ENCODE results near the gene S100A8.
"Not testable (repeated sequence)": the region's sequence is repeated elsewhere in the genome, so short reads cannot be mapped to it uniquely, and the experiment has no call there.

The S100A8 gene

DNA sequence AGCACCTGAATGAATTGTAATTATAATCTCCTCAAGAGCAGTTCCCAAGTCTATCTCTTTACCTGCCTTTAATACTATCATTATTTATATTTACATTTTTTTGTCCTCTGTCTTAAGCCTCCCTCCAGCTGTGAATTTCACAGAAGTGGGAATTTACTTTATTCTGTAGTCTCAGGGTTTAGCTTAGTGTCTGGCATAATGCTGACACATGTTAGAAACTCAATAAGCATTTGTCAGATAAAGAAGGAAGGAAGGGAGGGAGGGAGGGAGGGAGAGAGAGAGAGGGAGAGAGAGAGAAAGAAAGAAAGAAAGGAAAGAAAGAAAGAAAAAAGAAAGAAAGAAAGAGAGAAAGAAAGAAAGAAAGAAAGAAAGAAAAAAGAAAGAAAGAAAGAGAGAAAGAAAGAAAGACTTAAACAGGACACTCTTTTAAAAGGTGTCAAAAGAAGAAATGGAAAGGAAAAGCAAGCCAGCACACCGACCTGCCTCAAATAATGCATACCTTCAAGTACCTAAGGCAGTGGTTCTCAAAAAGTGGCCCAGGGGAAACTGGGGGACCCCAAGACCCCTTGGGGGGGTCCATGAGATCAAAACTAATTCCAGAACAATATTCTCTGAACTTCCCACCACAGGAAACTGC is 40.4 kb downstream of the S100A8 start:
- H3K4me3 ChIP-seq (ENCODE audit: low read depth, low read length), result no peak overlapping the region
- TF ChIP-seq, protein P1, sequence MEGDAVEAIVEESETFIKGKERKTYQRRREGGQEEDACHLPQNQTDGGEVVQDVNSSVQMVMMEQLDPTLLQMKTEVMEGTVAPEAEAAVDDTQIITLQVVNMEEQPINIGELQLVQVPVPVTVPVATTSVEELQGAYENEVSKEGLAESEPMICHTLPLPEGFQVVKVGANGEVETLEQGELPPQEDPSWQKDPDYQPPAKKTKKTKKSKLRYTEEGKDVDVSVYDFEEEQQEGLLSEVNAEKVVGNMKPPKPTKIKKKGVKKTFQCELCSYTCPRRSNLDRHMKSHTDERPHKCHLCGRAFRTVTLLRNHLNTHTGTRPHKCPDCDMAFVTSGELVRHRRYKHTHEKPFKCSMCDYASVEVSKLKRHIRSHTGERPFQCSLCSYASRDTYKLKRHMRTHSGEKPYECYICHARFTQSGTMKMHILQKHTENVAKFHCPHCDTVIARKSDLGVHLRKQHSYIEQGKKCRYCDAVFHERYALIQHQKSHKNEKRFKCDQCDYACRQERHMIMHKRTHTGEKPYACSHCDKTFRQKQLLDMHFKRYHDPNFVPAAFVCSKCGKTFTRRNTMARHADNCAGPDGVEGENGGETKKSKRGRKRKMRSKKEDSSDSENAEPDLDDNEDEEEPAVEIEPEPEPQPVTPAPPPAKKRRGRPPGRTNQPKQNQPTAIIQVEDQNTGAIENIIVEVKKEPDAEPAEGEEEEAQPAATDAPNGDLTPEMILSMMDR (IDR thresholded peaks at IDR 0.05; ENCODE audit: borderline replicate concordance, insufficient read depth, low read depth, low read length), result no peak

DNA sequence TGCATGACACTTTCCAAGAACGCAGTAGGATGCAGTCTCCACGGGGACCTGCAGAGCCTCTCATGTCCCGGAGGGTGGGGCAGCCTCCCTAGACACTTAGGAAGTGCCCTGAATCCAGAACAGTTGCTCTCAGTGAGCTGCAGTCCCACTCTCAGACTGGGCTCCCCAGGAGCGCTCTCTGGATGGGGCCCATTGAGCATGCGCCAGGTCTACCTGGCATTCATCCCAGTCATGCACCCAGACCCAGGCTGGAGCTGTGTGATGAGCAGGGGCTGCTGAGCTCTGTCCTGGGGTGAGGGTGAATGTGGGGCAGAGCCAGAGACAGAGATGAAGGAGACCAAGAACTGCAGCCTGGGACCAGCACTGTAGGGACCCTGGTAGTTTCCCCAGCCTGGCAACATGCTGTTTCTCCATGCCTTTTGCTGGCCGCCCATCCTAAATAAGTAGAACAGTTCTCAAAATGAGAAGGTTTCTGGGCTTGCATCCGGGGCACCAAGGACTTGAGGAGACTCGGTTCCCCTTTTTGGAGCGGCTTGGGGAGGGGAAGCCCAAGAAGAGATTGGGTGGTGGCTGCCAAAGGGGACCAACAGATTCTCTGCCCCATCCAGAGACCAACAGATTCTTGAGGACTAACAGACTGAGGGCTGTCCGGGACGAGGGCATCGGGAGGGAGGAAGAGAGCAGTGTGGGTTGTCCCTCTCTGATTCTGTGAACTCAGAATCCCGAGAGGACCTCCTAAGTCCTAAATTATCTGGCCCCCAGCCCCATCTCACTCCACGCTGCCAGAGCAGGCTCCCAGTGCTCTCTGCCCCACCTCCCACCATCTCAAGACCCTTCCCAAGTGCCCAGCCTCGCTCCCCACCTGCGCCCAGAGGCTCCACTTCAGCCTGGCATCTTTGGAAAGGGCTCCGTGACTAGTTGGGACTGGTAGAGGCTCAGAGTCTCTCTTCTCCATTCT is 41.2 kb downstream of the S100A8 start:
- TF ChIP-seq, protein P1 (IDR thresholded peaks at IDR 0.05; ENCODE audit: borderline replicate concordance, insufficient read depth, low read depth, low read length), result no peak
- H3K4me3 ChIP-seq (ENCODE audit: low read depth, low read length), result no peak overlapping the region

DNA sequence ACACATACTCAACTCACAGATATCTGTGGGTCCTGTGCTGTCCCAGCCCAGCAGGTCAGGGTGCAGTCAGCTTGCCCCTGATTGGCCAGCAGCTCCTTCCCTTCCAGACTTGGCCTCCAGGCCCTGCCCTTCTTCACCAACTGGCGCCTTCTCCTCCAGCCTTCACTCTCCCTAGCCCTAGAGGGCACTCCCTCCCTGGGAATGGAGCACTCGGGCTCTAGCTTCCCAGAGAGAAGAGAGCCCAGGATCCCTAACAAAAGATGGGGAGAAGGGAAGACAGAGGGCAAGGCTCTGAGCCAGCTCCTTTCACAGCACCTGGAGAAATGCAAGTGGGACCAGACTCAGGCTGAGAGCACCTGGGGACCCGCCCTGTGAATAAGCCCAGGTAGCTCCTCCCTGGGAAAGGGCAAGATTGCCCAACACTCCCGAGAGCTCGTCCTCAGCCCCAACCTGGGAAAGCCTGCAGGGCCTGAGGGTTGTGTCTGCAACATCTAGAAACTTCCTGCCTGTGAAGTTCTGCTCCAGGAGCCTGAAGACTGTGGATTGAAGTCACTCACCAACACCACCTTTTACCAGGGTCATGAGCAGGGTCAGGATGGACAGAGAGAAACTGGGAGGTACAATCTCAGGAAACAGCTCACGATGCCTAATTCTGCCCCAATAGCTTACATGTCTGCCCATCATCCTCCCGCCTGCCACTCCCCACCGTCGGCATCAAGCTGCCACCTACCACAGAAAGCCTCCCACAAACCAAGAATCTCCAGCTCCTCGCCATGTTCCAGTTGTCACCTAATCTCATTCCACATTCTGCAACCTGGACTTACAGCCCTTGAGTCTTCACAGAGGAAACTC is 42.1 kb downstream of the S100A8 start, which contains the start of gene PGLYRP4:
Gene PGLYRP4 (minus strand): TSS at position 331 of the 852 bp plus-strand sequence. CDS start 909 bp downstream, outside the sequence.
- TF ChIP-seq, protein P1 (IDR thresholded peaks at IDR 0.05; ENCODE audit: borderline replicate concordance, insufficient read depth, low read depth, low read length), result no peak
- no peak within 1 kb of the TSS for H3K4me3 ChIP-seq (ENCODE audit: low read depth, low read length)

DNA sequence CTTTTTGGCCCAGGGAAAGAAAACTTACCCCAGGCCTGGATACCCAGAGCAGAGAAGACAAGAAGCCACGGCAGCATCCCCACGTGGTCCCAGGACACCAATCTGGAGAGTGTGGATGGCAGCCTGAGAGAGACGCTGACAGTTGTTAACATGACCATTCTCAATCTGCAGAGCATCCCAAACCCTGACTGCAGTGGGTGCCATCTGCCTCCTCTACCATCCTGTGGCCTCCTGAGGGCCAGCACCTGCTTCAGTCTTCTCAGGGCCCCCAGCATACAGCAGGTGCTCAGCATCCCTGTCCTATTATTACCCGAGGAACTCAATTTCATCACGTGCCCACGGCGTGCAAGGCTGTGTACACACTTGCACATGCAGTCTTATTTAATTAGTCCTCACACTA is 43.0 kb downstream of the S100A8 start:
- no peak overlapping the region for H3K4me3 ChIP-seq (ENCODE audit: low read depth, low read length)
- TF ChIP-seq, protein P1 (IDR thresholded peaks at IDR 0.05; ENCODE audit: borderline replicate concordance, insufficient read depth, low read depth, low read length), result no peak

DNA sequence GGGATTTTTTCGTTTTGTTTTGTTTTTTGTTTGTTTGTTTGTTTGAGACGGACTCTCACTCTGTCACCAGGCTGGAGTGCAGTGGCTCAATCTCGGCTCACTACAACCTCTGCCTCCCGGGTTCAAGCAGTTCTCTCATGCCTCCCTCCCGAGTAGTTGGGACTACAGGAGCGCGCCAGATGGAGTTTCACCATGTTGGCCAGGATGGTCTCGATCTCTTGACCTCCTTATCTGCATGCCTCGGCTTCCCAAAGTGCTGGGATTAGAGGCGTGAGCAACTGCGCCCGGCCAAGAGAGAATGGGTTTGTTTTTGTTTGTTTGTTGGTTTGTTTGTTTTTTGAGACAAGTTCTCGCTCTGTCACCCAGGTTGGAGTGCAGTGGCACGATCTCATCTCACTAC is 43.8 kb downstream of the S100A8 start:
- H3K4me3 ChIP-seq (ENCODE audit: low read depth, low read length), result not testable (repeated sequence)

DNA sequence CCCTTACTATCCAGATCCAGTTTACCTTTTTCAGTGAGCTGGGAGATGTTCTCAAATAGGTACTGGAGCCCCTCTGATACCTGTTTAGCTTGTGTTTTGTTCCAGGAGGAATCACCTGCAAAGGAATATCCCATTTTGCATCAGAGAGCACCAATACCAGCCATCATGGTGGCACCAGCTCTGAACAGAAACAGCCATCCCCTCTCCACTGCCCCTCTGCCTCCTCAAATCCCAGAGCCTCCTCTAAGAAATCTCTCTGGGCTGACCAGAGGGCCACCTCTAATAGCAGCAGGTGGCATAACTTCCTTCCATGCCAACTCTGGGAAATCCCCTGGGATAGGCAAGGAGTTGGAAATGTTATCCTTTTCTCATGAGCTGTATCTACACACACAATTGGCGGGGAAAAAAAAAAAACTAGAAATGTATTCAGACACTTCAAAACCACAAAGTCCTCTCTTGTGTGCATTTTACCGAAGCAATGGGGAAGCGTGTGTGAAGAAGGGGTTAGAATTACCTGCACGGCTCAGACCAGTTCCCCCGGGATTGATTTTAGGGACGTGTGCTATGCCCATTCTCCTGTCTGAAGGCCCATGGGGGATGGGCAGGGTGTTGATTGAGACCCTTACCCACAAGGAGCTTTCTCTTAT is 44.7 kb downstream of the S100A8 start:
- H3K4me3 ChIP-seq (ENCODE audit: low read depth, low read length), result peak overlapping the region; percentile 3
- TF ChIP-seq, protein P1 (IDR thresholded peaks at IDR 0.05; ENCODE audit: borderline replicate concordance, insufficient read depth, low read depth, low read length), result no peak

All from GM12875 (cell line).